Activated T-cell treated with anti-CD3 and anti-CD28 coated beads, Interleukin-2, amount 50 U/mL, for 1 hour (primary cell): ENCODE measurements around the gene DOK4.

Experiments used
- DNase-seq: peaks from one replicate; pipeline ENCODE4 v3.0.0-alpha.2; 2020

The DOK4 gene

DNA sequence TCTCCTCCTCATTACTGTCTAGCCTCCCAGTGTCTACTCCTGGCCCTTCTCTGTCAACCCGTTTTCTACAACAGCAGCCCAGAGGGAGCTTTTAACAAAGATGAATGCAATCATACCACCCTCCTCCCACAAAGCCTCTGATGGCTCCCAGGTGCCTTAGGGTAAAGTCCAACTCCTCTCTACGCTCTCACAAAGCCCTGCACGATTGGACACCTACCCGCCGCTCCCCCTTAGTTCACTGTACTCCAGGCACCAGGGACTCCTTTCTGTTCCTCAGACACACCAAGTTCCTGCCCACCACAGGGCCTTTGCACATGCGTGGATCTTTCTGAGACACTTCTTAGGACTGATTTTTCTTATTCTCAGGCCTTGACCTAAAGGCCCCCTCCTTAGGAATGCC lies 32.6 kb upstream of the DOK4 start:
- no peak for DNase-seq

DNA sequence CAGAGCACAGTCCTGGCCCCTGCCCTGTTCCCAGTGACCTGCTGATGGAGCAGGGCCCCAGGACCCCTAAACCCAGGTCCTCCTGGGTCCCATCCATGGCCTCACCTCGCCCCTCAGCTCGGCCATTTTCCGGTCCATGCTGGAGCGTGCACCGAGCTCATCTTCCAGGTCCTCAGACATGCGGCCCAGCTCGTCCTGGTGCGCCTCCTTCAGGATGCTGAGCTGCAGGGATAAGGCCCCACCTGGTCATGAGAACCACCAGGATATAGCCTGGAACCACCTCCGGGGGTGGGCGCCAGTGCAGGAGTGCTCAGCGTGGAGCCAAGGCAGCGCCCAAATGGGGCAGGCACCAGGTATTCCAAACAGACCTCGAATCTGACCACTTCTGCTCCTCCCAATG lies 32.2 kb upstream of the DOK4 start:
- DNase-seq: no peak

DNA sequence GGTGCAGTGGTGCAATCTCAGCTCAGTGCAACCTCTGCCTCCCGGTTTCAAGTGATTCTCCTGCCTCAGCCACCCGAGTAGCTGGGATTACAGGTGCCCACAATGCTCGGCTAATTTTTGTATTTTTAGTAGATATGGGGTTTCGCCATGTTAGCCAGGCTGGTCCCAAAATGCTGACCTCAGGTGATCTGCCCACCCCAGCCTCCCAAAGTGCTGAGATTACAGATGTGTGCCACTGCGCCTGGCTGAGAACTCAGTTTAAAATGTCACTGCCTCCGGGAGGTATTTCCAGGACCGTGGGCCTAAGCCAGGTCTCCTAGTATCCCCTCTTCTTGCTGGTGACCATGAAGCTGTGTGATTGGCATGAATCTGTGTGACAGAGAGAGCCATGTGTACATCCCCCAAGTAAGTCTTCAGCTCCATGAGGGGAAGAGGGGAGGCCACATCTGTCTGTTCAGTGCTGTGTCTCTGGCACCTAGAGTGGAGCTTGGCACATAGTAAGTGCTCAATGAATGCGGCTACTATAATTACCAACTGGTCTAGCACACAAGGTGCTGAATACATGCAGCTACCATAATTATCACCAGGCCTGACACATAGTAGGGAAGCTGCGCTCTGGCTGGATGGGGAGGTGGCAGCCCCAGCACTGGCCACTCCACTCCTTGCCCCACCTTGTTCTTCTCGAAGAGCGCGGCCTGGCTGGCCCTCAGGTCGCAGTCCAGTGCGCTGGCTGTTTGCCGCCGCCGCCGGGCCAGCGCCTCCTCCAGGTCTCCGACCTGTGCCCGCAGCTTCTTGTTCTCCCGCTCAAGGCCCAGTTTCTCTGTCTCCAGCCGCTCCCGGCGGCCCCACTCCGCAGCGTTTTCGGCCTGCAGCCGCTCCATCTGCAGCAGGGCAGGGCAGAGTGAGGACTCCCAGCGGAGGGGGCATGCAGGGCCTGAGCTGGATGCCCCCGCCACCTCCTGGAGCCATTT lies 31.4 kb upstream of the DOK4 start:
- no peak for DNase-seq

DNA sequence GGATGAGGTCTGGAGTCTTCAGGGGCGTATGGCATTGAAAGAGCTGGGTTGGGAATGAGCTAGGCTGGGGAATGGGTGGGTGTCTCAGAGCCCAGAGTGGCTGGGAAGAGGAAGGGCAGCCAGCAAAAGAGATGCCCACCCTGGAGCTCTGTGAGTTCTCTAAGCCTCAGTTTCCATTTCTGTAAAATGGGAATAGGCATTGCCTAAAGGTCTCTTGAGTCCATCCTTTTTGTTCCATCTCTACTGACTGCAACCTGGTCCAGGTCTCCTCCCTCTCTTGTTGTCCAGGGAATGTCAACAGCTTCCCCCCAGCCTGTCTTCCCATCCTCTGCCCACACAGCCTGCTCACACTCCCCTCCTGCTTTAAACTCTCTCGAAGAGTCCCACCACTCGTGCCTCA lies 30.5 kb upstream of the DOK4 start:
- no peak for DNase-seq

DNA sequence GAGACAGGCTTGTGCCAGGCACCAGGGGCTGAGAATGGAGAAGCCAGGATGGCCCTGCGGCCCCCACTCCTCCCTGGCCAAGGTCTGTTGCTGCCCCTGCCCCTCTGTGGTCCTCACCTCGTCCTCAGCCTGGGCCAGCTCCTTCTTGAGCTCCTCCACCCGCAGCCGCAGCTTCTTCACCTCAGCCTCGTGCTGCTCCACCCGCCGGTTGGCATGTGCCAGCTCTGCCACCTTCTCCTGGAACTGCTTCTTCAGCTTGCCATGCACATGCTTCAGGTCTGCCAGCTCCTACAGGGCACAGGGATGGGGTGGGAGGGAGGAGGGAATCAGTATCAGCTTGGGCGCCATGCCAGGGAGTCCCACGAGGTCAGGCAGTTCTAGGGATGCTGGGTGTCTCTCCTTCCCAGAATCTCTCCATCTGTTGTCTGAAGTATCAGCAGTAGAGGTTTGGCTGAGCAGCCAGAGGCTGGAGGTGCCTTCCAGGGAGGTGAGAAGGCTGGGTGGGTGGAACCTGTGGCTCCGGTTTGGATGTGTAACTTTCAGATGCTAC lies 30.0 kb upstream of the DOK4 start:
- no peak for DNase-seq

DNA sequence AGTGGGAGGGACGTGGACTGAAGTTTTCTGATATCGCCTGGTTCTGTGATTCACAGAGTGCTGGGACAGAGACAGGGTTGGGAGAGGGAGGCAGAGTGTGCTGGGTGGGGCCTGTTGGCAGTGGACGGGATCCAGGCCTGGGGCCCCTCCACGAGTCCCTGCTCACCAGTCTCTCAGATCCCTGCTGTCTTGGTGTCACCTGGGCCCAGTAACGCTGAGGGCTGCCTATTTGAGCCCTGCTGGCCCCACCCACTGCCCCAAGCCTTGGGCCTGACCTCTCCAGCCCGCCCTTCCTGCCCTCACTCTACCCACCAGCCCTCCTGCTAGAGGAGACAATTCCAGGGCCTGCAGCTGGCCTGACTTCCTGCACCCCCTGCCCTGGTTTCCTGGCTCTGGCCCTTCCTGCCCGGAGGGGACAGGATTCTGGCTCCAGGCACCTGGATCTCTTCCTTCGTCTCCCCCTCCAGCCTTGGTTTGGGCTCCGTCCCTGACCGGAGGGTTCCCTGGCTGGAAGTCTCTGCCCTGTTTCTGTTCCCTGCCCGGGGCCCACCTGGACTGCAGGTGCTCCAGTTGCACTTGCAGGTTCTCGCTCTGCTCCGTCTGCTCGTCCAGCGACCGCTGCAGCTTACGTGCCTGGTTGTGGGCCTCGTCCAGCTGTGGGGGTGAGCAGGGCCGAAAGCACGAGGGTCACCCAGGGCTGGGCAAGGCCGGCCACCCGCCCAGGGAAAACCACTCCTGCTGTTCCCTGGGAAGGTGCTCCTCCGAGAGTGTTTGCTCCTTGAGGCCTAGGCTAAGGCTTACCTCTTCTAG lies 28.7 kb upstream of the DOK4 start:
- DNase-seq: no peak

DNA sequence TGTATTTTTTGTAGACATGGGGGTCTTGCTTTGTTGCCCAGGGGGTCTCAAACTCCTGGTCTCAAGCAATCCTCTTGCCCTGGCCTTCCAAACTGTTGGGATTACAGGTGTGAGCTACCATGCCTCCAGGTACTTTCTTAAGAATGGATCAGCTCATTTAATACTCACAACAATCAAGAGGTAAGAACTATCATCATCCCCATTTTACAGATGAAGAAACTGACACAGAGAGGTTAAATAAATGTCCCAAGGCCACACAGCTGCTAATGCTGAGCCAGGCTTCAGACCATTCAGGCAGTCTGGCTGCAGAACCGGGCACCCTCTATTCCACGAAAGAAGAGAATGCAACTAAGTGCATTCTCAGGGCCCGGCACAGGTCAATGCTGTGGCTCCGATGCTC lies 28.1 kb upstream of the DOK4 start:
- no peak for DNase-seq

DNA sequence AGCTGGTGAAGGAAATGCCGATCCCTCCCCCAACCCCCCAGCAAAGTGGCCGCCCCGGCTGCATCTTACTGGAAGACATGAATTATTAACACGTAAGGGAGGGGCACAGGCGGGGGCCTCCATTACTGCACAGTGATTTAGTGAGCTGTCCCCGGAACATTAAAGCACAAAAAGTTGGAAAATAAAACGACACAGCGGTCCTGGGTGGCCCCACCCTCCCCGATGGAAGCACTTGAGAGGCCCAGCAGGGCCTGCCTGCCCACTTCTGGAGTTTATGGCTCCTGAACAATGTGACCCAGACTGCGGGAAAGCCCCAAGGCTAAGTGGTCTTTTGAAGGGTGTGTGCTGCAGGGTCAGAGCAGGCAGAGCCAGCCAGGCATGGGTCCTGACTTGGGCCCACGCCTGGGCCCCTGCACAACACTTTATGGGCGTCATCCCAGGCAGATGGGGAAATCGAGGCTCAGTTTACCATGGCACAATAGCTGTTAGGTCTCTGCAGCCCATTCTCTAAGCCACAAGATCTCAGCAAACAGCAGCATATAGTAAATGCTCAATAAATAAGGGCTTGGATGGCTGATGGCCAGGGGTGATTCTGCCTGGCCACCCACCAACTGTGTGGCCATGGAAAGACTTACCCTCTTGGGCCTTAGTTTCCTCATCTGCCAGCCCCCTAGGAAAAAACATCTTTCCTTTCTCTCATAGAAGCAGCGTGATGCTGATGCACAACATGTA lies 27.2 kb upstream of the DOK4 start:
- no peak for DNase-seq

DNA sequence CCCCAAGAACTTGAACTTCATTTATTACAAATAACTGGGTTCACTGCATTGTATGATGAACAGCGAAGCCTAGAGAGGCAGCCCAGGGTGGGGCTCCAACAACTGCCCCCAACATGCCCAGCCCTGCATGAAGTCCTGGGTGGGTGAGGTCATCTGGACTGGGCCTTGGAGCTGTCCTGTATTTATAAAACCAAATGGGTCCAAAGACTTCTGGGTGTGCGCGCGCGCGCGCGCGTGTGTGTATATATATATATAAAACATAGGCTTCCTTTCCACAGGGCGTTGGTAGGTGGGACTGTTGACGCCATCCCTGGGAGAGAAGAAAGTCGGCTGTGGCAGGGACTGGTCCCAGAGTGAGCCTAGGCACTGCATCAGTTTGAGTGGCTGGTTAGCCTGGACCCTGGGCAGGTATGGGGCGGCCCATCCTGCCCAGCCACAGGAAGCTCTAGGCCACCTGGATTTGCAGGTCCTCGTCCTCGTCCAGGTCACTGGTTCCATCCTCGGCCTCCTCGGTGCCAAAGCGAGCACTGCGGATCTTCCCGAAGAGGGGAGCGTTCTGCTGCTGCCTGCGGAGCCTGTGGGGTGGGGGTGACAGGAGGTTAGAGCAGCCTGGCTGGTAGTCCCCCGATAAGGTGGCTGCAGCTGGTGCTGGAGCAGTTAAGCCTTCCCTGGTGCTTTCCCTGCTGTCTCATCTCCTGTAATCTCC lies 26.2 kb upstream of the DOK4 start:
- no peak for DNase-seq

DNA sequence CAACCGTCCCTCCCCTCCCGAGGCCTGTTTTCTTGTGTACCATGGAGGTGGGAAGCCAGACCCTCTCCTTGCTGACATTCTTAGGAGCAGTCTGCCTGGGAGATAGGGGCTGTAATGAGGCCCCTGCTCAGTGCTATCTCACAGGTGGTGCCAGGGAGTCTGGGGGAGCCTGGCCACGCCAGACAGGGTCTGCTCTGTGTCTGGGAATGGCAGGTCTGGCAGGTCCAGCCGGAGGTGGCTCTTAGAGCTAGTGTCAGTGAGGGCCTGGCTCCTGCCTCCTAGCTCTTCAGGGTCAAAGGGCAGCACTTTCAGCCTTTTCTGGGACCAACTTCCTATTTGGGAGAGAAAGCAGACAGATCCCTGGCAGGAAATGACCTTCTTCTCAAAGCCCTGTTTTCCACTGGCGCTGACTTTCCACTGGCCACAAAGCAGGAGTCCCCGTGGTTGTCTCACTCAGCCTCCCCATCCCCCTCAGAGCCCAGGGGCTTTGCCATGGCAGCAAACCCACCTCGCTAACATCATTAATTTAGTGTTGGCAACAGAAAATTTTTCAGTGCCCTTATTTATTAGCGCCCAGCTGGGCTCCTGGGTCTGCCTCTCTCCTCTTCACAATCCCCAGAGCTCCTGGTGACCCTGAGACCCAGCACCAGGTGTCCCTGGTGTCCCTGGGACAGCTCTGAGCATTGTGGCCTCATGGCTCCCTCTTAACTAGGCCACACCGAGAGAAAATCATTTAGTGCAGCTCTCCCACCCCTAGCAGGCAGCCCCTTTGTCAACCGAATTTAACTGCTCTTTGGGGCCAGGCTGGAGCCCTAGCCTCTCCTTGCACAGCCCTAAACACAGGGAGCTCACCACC lies 24.0 kb upstream of the DOK4 start:
- DNase-seq: no peak

DNA sequence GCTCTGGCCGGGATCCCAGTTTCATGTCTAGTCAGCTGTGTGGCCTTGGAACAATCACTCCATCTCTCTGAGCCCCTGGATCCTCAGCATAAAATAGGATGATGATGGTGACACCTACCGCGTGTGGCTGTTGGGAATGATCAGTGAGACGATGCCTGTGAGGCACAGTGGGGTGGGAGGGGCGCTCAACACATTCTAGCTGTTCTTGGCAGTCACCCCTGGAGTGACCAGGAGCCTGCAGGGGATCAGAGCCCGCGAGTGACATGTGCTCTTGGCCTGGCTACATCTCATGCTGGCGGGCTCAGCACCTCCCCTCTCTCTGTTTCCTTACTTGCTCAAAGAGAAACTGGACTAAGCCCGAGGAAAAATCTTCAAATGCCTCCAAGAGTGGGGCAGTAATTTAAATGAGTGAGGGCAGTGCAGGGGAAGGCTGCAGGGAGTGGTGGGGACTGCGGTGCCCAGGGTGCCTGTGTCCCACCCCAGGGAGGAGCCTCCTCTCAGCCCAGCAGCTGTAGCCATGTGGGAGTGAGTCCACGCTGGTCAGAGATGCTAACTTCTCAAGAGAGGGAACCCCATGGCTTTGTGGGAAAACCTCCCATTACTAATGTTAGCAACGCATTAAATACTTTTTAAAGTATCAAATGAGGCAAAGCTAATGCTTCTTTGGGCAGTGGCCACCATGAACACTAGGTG lies 23.1 kb upstream of the DOK4 start:
- no peak for DNase-seq

DNA sequence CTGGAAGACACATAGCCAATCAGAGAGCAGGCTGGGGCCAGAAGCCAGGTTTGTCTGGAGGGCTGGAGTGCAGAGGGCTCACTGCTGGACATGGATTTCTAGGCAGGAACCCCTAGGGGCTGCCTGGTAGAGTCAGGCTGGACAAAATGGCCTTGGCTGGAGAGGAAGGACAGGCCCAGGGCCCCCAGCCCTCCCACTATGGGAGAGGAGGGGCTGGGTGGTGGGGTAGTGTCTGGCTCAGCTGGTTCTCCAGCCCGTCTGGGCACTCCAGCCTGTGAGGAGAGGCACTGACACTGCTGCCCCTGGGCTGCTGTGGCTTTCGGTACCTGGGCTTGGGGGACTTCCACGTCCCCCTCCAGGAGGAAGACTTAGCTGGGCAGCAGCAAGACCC lies 21.7 kb upstream of the DOK4 start:
- no peak for DNase-seq

DNA sequence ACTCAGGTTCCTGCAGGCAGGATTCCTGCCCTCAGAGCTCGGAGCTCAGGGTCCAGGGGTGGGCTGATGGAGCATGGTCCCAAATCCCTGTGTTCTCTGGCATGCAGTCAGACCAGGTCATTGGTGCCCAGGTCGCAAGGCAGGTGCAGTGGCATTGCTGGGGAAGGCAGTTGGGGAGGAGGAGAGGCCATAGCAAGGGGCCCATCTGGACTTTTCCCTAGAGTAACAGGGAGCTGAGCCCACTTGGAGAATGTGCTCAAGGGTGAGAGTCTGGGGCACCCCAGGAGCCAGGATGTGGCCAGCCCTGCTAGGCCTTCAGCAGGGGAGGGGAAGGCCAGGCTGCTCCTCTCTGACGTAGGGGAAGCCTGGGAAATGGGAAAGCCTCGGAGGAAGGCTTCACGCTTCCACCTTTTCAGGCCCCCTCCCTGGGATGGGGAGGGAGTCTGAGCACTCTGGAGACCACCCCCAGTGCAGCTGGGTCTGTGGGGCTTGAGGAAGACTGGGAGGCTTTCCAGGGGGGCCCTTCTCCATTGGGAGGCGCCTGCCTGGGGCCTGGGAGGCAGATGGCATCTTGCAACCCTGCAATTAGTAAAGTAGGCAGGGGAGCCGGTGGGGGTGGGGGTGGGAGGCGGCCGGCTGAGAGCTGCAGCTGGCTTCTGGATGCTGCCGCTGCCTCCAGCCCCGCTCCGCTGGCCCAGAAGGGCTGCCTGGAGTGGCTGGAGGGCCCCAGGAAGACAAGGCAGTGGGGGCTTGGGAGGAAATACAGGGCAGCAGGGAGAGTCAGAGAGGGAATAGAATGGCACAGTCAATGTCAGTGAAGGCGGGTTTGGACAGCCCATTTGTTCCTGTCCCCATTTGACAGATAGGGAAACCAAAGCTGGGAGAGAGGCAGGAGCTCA lies 21.1 kb upstream of the DOK4 start:
- no peak for DNase-seq

DNA sequence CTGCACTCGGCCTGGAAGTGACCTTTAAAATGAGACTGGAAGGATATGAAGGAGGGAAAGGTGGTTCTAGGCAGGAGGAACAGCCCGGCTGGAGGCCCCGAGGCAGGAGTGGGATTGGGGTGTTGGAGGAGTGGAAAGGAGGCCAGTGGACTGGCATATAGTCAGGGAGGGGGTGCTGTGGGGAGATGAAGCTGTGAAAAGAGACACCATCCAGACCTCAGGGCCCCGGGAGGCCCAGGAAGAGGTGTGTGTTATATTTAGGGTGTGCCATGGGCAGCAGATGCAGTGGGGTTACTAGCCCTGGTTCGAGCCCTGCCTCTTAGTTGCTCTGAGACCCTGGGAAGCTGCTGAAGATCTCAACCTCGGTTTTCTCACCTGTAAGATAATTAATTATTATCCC lies 18.9 kb upstream of the DOK4 start:
- no peak for DNase-seq

DNA sequence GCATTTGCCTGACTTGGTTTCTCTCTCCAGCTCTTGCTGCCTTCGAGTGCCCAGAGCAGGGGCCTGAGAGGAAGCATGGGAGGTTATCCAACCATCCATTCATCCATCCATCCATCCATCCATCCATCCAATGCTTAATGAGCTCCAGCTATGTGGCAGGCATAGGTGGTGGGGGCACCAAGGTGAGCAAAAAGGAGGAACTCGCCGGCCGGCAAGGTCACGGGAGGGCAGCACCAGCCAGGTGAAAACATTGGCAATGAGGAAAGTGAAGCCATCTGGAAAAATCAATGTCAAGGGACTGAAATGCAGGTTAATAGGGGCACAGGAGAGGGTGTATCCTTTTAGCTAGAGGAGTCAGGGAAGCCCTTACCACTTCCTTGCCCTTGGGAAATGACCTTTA lies 18.2 kb upstream of the DOK4 start:
- no peak for DNase-seq

DNA sequence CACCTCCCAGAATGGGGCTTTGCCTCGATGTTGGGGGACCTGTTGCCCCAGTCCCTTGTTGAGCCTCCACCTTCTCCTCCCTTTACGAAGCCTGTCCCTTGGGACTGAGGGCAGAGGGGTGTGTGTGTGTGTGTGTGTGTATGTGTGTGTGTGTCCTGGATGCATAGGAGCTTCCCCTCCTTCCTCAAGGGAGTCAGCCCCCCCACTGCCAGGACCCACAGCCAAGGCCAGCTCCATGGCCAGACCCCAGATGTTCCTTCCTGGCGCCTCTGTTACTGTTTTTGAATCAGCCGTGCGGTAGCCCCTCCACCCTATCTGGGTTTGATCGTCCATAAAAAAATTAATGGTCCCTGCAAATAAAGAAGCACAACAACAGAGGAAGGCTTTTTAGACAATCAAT lies 17.7 kb upstream of the DOK4 start:
- DNase-seq: no peak

DNA sequence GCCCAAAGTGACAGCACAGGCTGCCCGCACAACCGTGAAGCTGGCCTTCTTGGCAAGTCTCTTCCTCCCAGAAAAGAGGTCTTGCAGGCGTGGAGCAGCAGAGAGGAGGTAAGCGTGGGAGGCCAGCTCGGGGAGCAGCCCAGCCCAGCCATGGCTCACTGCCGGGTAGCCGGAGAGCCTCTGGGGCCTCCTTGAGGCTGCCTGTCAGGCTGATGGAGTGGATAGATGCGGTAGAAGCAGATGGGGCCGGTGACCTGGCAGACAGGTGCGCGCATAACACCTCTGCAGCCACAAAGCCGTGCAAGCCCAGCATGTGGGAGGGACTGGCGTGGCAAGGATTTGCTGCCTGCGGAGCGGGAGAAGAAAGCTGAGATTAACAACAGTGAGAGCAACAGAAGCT lies 17.1 kb upstream of the DOK4 start:
- DNase-seq: no peak

DNA sequence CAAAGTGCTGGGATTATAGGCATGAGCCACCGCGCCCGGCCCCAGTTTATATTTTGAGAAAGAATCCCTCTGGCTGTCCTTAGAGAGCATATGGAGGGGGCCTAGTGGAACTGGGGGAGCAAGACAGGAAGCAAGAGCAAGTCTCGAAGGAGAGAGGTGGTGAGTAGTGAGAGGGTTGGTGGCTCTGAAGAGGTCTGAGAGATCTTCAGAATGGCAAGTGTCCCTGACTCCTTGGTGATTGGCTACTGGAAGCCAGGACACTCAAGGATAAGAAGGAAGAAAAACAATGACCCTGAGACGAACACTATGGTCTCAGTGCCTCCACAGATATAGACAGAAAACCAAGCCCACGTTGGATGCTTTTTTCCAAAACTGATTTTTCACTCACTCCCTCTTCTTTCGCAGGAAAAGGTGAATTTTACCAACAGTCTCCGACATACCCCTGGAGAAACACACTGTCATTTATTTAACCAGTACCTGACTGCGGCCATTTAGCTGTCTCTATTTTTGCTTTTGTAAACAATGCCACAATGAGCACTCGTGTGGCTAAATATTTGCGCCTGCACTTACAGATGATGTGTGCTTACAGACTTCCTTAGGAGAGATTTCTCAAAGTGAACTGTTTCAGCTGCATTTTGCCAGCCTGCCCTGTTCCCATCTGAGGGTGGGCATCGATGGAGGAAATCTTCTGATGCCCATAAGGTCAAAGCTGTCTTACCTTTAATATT lies 15.9 kb upstream of the DOK4 start:
- no peak for DNase-seq

DNA sequence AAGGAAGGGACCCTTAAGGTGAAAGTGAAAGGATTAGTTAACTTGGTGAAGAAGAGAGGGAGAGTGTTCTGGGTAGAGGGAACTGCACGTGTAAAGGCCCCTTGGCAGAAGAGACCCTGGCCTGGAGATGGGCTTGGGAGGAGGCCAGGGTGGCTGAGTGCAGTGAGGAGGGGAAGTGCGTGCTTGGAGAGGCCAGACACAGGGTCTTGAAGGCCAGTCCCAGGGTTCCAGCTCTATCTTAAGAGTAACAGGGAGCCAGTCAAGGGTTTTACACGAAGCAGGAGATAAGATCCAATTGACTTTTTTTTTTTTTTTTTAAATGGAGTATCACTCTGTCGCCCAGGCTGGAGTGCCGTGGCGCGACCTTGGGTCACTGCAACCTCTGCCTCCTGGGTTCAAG lies 15.2 kb upstream of the DOK4 start:
- no peak for DNase-seq
